ENCODE results near the gene EYA2.

The EYA2 gene

DNA sequence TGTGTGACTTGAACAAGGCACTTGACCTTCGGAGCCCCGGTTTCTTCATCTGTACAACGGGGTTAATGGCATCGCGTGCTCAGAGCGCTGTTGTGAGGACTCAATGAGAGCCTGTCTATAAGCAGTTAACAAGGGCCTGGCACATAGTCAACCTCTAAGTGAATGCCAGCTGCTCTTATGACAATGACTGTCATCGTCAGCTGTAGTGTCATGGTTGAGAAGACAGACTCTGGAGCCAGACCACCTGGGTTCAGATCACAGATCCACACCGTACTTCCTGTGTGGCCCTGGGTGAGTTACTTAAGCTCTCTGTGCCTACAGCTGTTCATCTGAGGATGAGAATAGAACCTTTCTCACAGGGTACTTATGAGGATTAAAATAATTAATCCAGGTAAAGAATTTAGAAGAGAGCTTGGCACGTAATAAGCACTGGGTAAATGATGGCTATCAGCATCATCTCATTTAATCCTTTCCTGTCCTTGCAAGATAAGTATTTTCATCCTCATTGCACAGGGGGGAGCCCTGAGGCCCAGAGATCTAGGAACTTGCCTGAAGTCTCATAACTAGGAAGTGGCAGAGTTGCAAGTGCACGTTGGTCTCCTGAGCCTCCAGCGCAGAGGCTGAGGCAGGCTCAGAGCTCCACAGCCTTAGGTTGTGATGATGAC is 105.3 kb downstream of the EYA2 start:
- DNase-seq (ENCODE audit: low read depth in 2 of 3, low spot score in 2 of 3): no peak

DNA sequence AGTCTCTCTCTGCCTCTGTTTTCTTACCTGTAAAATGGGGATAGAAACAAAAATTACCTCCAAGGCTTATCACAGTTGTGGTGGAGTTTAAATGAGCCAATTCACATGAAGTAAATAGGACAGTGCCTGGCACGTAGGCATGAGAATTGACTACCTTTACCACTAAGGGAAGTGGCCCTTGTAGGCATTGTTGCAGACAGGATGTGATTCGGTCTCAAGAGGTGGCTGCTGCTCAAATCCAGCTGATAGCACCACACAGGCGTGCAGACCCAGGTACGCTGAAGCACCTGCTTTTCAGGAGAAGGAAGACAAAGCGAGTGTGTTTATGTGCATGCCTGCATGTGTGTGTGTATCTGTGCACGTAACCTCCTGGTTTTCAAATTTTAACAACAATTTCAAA is 108.6 kb downstream of the EYA2 start:
- no peak for DNase-seq (ENCODE audit: low read depth in 2 of 3, low spot score in 2 of 3)

DNA sequence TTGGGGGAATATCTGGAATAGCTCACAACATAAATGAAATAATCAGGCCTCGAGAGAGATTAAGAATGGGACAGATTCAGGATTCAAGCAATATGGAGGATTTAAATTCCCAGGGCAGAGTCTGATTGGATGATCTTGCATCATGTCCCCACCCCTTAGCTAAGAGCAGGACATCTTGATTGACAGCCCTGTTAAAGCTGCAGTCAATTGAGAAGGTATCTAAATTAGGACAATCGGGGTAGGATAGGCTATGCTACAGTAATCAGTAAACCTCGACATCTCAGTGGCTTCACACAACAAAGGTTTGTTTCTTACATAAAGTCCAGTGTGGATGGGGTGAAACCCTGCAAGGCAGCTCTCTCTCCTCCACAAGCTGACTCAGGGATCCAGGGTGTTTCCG is 109.5 kb downstream of the EYA2 start:
- DNase-seq (ENCODE audit: low read depth in 2 of 3, low spot score in 2 of 3): no peak

DNA sequence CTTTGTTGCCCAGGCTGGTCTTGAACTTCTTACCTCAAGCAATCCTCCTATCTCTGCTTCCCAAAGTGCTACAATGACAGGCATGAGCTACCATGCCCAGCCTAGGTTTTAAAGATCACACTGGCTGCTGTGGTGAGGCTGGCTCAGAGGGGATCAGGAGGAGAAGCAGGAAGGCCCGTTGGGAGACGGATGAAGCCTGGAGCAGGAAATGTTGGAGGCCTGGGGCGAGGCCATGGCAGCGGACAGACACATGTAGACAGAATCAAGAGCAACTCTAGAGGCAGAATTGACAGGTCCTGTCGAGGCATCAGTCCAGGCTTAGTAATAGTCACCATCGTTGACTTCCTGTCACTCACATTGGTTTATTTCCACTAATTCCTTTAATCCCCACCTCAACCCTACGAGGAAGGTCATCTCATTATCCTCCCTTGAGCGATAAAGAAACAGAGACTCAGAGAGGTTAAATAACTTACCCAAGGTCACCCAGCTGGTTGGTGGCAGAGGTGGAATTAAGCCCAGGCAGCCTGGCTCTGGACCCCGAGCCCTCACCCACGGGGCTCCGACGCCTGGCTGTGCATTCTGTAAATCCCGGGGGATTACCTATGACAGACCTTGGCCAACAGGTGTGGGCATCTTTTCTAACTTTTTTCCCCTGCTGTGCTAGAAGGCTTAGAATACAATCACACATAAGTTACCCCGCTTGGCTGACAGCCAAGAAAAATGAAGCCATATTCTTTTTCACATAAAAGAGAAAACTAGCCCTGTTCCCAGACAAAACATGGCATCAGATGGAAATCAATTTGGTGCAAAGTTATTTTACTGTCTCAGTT is 113.4 kb downstream of the EYA2 start:
- DNase-seq (ENCODE audit: low read depth in 2 of 3, low spot score in 2 of 3): no peak

DNA sequence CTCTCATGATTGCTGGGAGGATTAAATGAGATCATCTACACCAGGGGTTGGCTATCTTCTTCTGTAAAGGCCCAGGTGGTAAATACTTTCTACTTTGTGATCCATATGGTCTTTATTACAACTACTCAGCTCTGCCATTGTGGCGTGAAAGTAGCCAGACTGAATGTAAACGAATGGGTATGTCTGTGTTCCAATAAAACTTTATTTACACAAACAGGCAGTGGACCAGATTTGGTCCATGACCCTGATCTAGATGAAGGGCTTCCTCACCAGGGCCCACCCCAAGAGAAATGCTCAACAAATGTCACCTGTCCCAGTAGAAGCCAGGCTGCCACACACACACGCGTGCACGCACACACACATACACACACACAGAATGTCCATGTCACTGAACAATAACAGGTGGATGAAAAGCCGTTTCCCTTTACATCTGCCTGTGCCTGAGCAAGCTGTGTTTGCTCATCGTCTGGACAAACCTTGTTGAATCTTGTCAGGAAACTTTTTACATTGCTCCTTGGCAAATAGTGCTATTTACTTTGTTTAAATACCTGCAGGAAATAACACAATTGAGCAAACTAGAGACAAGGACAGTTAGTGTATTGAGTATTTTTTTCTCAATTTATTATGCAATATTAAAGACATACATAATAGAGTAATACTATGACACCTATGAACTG is 114.3 kb downstream of the EYA2 start:
- no peak for DNase-seq (ENCODE audit: low read depth in 2 of 3, low spot score in 2 of 3)

DNA sequence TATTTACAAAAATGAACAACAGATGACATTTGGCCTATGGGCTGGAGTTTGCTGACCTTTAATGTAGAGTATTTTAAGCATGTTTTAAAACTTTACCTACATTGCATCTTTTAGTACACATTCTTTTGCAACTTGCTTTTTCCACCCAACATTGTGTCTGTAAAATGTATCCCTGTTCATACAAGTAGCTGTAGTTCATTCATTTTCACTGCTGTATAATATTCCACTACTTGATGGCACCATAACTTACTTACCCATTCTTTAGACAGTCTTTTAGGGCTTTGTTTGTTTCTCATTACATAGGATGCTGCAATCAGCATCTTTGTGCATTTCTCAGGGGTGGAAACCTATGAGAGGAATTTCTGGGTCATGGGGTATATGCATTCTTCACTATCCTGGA is 115.1 kb downstream of the EYA2 start:
- DNase-seq (ENCODE audit: low read depth in 2 of 3, low spot score in 2 of 3): no peak

DNA sequence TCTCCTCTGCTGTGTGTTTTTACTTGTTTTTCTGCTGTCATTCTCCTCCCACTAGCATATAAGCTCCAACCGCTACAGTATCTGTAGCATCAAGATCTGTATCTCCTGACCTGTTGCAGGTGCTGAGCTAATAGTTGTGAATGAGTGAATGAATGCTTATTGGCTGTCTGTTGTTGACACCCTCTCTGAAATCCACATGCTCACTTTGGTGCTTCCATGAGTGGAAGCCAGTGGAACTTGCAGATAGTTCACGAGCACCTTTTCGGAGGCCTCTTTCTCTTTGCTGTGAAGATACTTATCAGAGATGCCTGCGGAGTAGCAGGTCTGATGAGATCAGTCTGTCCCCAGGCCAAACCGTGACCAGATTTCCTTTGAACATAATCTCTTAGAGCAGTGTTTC is 117.3 kb downstream of the EYA2 start:
- DNase-seq (ENCODE audit: low read depth in 2 of 3, low spot score in 2 of 3): no peak

DNA sequence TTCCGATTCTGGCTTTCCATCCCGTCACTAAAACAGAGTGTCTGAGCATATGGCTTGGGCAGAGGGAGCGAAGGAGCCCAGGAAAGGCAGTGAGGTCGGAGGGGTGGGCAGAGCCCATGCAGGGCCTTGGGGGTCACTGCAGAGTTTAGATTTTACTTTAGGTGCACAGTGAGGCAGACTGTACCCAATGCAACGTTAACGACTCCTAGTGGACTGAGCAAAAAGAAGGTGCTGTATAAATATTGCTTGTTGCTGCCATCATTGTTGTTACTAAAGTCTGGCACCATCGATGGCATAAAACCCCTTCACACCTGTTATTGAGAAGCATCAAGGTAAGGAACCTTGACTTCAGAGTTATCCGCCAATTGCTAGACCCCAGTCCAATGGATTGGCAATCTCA is 119.0 kb downstream of the EYA2 start:
- DNase-seq (ENCODE audit: low read depth in 2 of 3, low spot score in 2 of 3): no peak

DNA sequence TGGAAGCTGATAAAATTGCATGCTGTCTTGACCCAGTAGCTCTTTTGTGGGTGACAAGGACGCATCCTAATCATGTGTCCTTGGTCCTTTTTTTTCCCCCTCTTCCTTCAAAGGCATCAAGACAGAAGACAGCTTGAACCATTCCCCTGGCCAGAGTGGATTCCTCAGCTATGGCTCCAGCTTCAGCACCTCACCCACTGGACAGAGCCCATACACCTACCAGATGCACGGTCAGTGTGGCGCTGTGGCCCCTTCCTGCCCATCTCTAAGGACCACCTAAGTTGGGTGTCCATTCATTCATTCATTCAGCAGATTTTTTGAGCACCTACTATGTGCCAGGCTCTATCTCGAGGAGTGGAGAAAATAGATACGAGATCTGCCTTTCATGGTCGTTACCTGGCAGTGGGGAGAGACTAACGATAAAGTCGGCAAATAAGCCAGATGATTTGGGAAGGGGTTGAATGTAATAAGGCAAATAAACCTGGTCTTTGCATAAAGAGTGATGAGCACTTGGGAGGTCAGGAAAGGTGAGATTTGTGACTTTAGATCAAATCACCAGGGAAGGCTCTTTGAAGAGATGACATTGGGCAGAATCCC is 121.5 kb downstream of the EYA2 start:
- DNase-seq (ENCODE audit: low read depth in 2 of 3, low spot score in 2 of 3): no peak

DNA sequence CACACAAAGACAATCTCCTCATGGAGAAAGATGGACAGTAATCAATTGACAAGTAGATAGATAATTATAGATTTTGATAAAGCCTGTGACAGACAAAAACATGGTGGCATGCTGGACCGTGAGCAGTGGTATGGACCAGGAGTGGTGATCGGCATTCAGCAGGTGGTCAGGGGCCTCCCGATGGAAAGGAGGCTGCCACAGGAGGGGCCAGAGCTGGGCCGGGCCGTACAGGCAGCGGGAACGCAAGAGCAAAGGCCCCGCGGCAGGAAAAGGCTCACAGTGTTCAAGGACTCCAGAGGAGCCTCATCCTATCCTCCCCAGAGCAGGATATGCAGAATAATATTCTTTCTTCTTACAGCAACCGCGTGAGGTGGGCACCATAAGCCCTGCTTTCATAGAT is 123.7 kb downstream of the EYA2 start:
- no peak for DNase-seq (ENCODE audit: low read depth in 2 of 3, low spot score in 2 of 3)

DNA sequence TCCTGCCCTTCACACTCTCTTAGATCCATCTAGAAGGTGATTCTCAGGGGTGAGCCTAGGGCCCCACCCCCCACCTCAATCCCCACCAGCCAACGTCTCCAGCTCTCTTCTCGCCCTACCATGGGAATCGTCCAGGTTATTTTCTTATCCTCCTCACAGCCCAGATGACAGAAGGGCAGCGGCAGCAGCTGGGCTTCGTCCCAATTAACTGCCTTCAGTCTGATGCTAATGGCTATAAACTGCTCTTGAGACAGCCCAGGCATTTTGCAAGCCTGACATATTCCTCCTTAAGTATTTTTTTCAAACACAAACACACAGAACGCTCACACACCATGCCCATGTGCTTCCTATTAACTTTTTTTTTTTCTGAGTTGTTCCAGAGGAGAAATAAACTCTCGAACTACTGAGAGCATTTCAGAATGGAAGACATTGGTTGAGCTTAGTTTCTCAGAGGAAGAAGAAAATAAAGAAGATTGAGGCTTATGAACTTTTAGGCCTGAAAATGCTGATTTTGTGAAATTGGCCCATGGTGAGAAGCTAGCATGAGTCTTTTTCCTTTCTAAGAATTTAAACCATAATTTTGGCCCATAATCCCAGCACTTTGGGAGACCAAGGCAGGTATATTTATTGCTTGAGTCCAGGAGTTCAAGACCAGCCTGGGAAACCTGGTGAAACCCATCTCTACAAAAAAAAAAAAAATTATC is 124.6 kb downstream of the EYA2 start:
- DNase-seq (ENCODE audit: low read depth in 2 of 3, low spot score in 2 of 3): no peak

DNA sequence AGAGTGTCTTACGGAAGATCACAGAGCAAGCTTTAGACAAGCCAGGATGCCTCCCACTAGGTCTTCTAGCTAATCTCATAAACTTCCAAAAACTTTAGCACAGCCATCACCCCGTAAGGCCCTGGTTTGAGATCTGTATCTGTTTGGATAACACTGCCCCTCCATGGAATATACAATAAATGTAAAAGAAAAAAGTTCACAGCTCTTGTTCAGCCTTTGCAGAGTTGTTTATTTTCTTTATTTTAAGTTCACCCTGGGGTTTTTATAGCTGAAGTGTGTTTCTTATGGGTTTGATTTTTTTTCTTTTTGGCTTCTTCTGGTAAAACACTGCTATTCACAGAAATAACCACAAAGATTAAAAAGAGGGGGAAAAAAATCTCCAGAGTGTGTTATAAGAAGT is 125.6 kb downstream of the EYA2 start:
- DNase-seq (ENCODE audit: low read depth in 2 of 3, low spot score in 2 of 3): no peak

DNA sequence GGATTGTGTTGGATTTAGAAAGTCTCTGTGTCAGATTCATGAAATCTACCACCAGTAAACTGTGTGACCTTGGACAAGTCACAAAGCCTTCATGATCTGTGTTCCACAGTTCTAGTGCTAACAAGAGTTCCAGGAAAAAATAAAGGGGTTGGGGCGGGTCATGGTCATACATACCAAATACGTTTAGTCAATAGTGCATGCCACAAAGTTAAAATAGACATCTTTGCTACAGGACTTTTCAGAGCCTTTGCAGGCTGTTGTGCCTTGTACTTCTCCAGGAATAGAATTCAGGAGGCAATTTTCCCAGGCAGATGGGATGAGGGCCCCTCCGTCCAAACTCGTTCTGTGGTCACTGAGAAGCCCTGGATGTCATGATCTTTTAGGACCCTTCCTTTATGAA is 127.2 kb downstream of the EYA2 start:
- no peak for DNase-seq (ENCODE audit: low read depth in 2 of 3, low spot score in 2 of 3)

DNA sequence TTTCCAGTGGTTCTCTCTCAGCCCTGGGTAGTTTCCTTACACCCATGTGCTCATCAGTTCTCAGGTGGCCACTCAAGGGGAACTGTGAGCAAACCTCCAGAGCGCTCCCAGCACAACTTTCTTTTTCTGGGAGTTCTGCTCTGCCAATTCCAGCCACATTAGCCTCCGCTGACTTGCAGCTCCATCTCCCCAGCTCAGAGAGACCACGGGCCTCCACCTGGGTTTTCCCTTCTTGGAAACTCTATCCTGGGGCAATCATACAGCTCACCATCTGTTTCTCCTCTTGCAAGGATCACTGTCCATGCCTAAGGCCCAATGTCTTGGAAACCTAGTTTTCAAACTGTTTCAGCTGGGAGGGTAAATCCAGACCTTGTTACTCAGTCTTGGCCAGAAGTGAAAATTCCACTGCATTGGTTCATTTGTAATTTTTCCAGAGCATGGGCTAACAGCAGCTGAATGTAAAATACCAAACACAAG is 129.9 kb downstream of the EYA2 start:
- DNase-seq (ENCODE audit: low read depth in 2 of 3, low spot score in 2 of 3): no peak

DNA sequence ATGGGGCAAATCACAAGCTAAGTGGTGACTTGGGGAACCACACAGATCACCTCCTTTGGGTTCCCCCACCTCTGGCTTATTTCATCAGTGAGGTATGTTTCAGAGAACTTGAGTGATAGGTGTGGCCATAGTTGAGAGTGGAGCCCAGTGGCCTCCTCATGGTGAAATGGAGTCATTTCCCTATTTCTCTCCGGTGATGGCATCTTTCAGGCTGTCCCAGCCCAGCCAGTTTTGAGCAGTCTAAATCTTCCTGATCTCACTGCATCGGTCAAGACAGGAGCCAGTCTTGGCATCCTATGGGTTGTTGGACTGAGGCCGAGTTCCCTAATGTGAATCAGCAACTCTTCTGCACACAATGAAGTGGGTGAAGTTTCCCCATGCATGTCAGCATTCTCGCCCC is 132.4 kb downstream of the EYA2 start:
- DNase-seq (ENCODE audit: low read depth in 2 of 3, low spot score in 2 of 3): no peak

DNA sequence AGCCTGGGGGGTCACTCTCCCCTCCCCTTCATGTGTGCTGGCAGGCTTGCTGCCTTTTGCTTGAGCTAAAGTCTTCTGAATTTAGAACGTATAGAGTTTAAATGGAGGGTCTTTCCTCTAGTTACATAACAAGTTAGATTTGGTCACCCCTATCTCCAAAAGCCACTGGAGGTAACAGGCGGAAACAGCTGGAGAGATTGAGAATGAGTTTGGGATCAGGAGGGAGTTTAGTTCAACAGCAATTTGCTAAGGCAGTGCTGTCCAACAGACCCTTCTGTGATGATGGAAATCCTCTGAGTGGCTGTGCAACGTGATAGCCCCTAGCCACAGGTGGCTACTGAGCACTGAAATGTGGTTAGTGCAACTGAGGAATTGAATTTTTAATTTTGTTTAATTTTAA is 132.8 kb downstream of the EYA2 start:
- no peak for DNase-seq (ENCODE audit: low read depth in 2 of 3, low spot score in 2 of 3)

DNA sequence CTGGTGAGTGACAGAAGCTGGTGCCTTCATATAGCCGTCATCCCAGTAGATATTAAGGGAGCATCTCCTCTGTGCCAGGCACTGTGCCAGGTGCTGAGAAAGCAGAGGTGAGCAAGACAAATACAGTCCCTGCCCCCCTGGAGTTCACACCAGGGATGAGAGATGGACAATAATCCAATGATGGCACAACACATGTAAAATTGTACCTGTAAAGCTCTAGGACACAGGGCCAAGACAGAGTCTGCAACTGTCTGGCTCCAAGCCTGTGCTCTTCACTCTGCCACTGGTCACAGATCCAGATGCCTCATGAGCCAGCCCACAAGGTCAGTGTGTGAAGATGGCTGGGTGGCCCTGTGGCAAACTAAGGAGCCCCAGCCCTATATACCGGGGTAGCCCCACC is 133.8 kb downstream of the EYA2 start:
- DNase-seq (ENCODE audit: low read depth in 2 of 3, low spot score in 2 of 3): no peak

DNA sequence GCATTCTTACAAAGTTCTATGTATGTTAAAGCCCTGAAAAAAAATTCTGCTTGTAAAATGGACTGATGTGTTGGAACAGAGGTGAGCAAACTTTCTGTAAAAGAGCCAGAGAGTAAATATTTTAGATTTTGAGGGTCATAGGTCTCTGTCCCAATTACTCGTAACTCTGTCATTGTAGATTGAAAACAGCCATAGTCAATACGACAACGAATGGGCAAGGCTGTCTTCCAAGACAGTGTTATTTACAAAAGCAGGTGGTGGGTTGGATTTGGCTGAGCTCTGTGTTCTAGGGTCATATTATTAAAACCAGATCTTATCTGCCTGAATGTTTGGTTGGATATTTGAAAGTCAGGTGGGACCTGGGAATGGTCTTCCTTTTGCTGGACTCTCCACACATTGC is 135.2 kb downstream of the EYA2 start:
- DNase-seq (ENCODE audit: low read depth in 2 of 3, low spot score in 2 of 3): no peak

DNA sequence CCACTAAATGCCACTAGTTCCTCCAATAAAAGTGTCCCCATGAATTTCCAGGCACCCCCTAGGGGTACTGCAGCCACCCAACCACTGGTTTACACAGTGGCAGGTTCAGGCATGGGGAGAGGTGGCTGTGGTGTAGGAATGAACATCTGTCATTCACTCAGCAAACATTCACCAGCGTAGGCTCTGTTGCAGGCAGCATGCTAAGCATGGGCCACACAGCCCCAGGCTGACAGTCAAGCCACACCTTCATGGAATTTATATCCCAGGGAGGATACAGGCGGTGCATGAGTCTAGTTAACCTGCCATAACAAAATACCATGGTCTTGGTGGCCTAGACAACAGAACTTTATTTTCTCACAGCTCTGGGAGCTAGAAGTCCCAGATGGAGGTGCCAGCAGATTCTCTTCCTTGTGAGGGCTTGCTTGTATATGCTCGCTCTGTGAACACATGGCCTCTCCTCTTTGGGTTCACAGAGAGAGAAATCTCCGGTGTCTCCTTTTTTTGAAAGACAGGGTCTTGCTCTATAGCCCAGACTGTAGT is 135.7 kb downstream of the EYA2 start:
- no peak for DNase-seq (ENCODE audit: low read depth in 2 of 3, low spot score in 2 of 3)

DNA sequence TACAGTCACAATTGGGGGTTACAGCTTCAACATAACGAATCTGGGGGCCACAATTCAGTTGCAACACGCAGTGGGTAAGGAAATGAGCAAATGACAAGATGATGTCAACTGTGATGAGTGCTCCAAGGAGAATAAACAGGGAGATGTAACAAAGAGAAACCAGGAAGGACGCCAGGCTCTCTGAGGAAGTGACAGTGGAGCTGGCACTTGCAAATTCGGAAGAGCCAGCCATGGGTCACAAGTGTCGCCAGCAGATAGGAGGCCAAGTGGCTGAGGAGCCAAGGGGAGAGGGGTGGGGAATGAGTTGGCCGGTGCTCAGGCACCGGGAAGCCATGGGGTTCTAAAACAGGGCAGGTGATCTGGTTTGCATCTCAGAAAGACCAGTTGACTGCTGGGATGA is 136.4 kb downstream of the EYA2 start:
- DNase-seq (ENCODE audit: low read depth in 2 of 3, low spot score in 2 of 3): no peak

DNA sequence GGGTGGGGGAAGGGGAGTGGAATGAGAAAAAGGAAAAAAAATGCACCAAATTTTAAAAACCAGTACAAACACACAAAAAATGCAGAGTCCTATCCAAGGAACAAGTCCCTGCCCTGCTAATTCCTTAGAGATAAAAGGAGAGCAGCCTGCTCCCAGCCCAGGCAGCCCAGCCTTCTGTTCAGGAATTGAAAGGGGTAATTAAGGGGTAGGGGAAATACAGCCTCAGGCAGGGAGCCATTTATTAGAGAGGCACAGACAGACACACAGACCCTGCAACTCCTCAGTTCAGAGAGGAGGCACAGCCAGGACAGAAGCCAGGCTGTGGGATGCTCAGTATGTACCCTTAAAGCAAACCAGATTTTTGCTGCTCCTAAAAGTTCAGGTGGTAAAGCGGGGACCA is 137.2 kb downstream of the EYA2 start:
- no peak for DNase-seq (ENCODE audit: low read depth in 2 of 3, low spot score in 2 of 3)
